ENCODE results near the gene PPP3R2. TPM values are rescaled to one million over a fixed set of nuclear protein-coding genes. Genes with fewer than 3 reads are reported as not detected.

Gene PPP3R2
- 0.09 TPM in 1 of 2 replicates, not detected in the other for total RNA-seq

GRCh38 chr9:101594796-101595195 lies at the start of gene PPP3R2:
Gene PPP3R2 (minus strand): TSS chr9:101594969. CDS start chr9:101594921, 48 bp downstream.

Other genes starting within 250 kb of the PPP3R2 start
- 0.16 TPM in 1 of 2 replicates, not detected in the other for gene BAAT, start 210.0 kb downstream of the PPP3R2 start, total RNA-seq
- 7.7 and 11.0 TPM in 2 replicates for gene MRPL50, start 196.4 kb downstream of the PPP3R2 start, total RNA-seq
- gene ZNF189, start 196.1 kb downstream of the PPP3R2 start, total RNA-seq = 15.7 and 16.9 TPM in 2 replicates
- gene ALDOB, start 159.2 kb downstream of the PPP3R2 start, total RNA-seq = not detected in 2 replicates
- gene RNF20, start 61.1 kb downstream of the PPP3R2 start, total RNA-seq = 31.7 and 45.4 TPM in 2 replicates
- gene GRIN3A, start 143.7 kb upstream of the PPP3R2 start, total RNA-seq = not detected in 2 replicates

Measured in bronchial smooth muscle cell (primary cell).